ENCODE data around the gene PRKACG.
A peak's percentile ranks its signal among the peaks of the same experiment; 100 is the strongest.
"Not testable (repeated sequence)": the region's sequence is repeated elsewhere in the genome, so short reads cannot be mapped to it uniquely, and the experiment has no call there.

The PRKACG gene

DNA sequence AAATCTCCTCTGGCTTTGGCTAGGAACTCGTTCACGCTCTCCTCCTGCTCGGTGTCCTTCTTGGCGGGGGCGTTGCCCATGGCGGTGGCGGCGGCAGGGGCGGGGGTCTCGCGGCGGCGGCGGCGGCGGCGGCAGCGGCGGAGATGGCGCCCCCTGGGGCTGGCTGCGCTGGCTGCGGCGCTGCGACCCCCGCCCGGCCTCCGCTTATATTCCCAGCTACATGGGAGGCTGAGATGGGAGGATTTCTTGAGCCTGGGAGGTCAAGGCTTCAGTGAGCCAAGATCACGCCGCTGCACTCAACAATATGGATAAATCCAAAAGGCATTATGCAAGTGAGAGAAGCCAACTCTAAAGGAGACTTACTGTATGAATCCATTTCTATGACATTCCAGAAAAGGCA is at the start of gene PRKACG:
Gene PRKACG (minus strand): TSS at position 101 of the 400 bp plus-strand sequence. CDS start 21 bp downstream, at position 80.
- no peak for DNase-seq (ENCODE audit: low spot score)

DNA sequence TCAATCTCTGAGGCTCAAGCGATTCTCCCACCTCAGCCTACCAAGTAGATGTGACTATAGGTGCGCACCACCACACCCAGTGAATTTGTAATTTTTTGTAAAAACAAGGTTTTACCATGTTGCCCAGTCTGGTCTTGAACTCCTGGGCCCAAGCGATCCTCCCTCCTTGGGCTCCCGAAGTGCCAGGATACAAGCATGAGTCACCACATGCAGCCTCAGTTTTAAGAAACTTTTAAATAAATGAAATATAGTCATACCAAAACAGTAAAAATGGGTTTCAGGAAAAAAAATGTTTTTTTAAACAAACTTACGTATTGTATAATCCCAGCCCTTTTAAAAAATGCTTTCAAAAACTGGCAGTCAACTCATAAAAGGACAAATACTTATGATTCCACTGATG is 48.3 kb upstream of the PRKACG start:
- DNase-seq (ENCODE audit: low spot score), result no peak

DNA sequence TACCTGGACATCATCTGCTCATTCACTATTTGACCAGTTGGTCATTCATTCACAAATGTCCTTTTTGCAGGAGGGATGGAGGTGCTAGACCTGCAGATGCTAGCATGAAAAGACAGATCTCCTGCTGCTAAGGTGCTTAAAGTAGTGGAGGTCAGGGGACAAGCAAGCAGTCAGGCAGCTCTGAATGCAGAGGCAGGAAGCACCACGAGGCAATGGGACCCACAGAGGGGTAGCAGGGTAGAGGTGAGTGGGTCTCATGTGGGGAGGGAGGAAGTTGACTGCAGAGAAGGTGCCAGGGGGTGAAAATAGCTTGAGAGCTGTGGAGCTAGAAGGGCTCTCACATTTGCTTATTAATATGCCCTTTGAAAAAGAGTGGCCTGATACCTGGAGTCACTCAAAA is 46.9 kb upstream of the PRKACG start:
- no peak for DNase-seq (ENCODE audit: low spot score)

DNA sequence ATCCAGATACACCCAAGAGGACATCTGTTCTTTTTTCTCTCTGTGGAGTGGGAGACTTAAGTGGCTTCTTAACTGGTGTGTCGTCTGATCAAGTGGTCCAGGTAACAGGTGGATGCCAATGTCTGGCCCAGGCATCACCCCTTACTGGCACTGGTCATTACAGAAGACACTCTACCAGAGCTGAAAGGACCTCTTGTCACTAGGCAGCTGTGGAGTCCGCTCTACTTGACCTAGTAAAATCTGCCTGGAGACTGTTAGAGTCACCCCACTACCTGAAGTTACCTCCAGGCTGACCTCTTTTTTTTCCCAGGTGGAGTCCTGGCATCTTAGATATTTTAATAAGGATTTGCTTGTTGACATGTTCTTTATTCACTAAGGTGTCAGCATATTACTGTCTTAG is 44.2 kb upstream of the PRKACG start:
- DNase-seq (ENCODE audit: low spot score), result no peak

DNA sequence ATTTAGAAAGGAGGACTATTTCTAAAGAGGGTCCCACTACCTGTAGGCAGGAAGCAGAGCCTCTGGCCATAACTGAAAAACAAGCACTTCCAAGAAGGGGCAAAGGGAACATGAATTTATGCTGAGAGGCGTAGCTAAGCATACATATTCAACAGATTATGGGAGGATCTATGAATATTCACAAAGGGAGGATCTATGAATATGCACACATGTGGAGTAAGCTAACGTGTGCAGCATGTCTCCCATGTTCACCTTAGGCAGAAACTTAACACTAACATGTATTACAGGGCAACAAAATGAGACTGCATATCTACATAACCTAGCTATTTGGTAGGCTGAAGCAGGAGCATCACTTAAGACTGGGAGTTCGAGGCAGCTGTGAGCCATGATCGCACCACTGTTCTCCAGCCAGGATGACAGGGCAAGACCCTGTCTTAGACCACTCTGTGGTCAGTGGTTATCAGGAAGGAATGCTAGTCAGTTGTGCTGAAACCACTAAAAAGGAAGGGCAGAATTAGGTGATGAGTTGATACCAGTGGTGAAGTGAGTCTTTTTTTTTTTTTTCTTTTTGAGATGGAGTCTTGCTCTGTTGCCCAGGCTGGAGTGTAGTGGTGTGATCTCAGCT is 42.4 kb upstream of the PRKACG start:
- DNase-seq (ENCODE audit: low spot score), result no peak

DNA sequence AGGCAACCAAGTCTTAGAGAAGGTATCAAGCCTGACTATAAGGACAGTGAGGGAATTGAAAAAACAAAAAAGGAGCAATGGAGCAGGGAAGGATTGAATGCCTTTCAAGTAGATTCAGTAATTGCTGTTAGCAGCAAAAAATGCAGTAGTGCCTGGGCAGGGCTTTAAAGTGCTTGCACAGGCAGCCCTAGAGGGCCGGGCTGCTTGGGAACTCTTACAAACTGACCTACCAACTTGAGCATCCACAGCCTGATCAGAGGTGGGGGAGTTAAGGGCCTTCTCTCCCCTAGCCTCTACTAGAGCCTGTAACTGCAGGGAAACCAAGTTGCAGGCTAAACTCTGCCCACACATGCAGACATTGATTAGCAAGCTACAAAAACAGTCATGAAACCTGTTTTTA is 41.1 kb upstream of the PRKACG start:
- no peak for DNase-seq (ENCODE audit: low spot score)

DNA sequence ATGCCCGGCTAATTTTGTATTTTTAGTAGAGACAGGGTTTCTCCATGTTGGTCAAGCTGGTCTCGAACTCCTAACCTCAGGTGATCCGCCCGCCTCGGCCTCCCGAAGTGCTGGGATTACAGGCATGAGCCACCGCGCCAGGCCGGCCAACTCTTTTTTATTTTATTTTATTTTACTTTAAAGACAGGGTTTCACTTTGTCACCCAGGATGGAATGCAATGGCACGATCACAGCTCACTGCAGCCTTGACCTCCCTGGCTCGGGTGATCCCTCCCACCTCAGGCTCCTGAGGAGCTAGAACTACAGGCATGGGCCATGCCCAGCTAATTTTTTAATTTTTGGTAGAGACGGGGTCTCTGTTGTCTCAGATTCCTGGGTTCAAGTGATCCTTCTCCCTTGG is 37.0 kb upstream of the PRKACG start:
- not testable (repeated sequence) for DNase-seq (ENCODE audit: low spot score)

DNA sequence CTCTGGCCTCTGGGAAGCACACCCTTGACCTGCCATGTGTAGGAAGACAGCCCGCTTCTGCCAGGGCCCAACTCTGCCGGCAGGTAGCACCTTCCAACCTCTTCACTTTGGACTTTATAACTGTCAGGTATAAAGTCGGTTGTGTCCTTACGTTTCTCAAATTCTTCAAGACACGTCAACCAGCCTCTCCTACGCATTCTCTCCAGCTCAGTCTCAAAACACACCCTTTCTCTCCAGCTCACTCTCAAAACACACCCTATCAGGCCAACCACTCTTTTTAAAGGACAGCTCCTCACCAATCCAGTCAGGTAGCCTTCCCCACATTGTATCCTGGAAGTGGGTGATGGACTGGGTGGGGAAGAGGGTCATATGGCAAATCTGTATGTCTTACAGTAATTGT is 35.2 kb upstream of the PRKACG start:
- no peak for DNase-seq (ENCODE audit: low spot score)

DNA sequence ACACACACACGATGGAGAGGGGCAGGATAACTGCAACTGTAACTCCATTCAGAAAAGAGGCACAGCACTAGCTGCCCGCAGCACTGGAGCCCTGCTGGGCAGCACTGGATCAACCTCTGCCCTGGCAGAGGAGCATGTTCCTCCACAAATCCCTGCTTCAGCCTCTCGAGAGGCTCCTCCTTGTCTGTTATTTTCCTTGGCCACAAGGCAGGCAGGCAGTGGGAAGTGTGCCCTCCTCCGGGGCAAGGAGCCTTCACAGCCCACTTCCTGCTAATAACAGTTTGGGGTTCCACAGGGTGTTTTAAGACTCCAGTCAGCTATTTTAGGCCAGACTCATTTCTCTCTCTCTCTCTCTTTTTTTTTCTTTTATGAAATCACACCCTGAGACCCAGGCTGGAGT is 33.5 kb upstream of the PRKACG start:
- no peak for DNase-seq (ENCODE audit: low spot score)

DNA sequence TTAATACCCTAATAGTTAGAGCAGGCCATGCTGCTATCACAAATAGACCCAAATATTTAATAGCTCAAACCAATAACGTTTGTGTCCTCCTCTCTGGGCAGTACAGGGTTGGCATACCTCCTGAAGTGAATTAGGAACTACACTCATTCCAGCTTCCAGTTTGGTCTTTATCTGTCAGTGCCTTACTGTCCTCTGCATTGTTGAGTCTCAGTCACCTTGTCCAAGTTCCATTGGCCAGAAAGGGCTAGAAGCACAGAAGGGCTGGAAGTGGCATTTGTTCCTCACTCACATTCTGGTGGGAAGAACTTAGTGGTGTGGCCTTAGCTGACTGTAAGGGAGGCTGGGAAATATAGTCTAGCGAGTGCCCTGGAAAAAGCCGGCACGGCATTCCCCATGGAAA is 32.8 kb upstream of the PRKACG start:
- no peak for DNase-seq (ENCODE audit: low spot score)

DNA sequence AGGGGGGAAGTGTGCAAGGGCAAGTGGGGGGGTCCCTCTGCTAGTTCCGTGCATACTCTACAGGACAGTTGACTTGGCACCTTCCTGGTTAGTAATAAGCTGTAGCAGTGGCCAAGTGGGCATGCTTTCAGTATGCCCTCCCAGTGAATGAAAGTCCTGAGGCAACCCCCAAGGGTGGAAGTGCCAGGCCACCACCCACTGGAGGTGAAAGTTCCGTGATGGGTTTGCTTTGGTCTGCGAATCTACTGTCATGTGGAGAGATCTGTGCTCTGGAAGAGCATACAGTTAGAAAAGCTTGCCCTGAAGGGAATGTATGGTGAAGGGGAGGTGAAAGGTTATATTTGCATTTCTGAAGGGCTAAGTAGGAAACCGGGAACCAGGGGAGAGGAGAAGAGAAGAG is 31.9 kb upstream of the PRKACG start:
- no peak for DNase-seq (ENCODE audit: low spot score)

DNA sequence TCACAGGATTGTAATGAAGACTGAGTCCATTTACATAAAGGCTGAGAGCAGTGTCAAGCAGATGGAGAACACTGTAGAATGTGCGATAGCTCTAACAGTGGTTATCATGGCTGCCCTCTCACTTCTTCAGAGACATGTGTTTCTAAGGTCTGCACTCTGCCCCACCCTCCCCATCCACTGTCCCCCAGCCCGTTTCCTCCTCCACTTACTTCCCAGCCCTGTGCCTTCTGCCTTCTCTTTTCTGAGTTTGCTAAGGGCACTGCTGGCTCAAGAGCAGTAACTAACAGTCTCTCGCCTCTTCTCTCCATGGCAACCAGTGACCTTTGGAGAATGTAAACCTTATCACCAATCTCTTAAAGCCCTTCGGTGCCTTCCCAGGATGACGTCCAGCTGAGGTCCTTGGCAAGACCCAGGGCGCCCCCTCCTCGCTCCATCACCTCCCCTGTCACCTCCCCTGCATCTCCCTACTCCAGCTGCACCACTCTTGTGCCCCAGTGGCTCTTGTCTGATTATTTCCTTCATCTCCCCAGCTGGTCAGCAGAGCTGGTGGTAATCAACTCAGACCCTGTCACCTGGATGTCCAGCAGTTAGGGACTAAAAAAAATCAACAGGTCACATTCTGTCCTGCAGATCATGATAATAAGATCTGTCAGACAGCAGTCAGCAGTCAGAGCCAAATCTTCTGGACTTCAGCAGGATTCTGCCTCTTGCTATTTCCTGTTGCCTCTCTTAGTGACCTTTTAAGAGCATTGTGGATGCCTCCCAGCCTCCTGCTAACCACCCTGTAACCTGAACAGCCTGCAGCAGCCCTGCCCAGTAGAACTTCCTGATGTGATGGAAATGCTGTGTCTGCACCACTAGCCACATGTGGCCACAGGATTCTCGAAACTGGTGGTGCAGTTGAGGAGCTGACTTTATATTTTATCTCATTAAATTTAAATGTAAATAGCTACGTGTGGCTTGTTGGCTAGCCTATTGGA is 30.6 kb upstream of the PRKACG start:
- DNase-seq (ENCODE audit: low spot score), result no peak

DNA sequence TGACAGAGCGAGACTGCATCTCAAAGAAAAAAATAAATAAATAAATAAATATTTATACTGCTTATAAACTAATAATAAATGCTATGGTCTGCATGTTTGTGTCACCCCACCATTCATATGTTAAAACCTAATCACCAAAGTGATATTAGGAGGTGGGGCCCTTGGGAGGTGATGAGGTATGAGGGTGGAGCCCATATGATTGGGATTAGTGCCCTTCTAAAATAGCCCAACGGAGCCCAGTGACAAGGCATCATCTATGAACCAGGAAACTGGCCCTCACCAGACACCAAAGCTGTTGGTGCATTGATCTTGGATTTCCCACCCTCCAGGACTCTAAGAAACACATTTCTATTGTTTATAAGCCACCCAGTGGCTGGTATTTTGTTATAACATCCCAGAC is 26.7 kb upstream of the PRKACG start:
- no peak for DNase-seq (ENCODE audit: low spot score)

DNA sequence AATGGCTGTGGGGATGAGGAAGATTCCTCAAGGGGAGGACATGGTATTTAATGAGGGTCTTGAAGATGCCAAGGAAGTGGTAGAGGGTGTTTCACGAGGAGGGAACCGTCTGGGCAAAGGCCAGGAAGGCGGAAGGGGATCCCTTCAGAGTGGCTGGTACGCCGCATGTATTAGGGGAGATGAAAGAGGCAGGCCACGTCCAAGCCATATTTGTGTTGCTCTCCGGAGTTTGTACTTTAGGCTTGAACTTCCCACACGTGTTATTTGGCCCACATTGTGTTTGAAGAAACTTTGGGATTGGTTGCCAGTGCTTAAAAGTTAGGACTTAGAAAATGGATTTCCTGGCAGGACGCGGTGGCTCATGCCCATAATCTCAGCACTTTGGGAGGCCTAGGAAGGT is 22.9 kb upstream of the PRKACG start:
- no peak for DNase-seq (ENCODE audit: low spot score)

DNA sequence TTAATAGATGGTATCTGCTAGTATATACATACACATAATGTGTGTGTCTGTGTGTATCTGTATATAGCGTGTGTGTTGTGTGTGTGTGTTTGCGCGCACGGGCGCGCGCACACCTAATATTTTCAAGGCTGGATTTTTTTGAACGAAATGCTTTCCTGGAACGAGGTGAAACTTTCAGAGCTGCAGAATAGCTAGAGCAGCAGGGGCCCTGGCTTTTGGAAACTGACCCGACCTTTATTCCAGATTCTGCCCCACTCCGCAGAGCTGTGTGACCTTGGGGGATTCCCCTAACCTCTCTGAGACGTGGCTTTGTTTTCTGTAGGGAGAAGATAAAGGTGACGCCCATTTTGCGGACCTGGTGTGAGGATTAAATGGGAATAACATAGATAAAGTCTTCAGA is 22.4 kb upstream of the PRKACG start:
- peak; percentile 49 for DNase-seq (ENCODE audit: low spot score)

DNA sequence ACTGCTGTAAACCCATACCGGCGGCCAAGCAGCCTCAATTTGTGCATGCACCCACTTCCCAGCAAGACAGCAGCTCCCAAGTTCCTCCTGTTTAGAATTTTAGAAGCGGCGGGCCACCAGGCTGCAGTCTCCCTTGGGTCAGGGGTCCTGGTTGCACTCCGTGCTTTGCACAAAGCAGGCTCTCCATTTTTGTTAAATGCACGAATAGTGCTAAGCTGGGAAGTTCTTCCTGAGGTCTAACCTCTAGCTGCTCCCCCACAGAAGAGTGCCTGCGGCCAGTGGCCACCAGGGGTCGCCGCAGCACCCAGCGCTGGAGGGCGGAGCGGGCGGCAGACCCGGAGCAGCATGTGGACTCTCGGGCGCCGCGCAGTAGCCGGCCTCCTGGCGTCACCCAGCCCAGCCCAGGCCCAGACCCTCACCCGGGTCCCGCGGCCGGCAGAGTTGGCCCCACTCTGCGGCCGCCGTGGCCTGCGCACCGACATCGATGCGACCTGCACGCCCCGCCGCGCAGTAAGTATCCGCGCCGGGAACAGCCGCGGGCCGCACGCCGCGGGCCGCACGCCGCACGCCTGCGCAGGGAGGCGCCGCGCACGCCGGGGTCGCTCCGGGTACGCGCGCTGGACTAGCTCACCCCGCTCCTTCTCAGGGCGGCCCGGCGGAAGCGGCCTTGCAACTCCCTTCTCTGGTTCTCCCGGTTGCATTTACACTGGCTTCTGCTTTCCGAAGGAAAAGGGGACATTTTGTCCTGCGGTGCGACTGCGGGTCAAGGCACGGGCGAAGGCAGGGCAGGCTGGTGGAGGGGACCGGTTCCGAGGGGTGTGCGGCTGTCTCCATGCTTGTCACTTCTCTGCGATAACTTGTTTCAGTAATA is 21.8 kb upstream of the PRKACG start, which contains the start of gene FXN:
Gene FXN (plus strand): TSS at position 315 of the 871 bp plus-strand sequence. CDS start 31 bp downstream, at position 346.
- peak; percentile 87 for DNase-seq (ENCODE audit: low spot score)

DNA sequence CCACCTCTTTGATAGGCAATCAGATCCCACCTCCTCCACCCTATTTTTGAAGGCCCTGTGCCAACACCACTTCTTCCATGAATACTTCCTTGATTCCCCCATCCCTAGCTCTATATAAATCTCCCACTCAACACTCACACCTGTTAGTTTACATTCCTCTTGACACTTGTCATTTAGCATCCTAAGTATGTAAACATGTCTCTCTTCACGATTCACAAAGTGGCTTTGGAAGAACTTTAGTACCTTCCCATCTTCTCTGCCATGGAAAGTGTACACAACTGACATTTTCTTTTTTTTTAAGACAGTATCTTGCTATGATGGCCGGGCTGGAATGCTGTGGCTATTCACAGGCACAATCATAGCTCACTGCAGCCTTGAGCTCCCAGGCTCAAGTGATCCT is 20.2 kb upstream of the PRKACG start:
- no peak for DNase-seq (ENCODE audit: low spot score)

DNA sequence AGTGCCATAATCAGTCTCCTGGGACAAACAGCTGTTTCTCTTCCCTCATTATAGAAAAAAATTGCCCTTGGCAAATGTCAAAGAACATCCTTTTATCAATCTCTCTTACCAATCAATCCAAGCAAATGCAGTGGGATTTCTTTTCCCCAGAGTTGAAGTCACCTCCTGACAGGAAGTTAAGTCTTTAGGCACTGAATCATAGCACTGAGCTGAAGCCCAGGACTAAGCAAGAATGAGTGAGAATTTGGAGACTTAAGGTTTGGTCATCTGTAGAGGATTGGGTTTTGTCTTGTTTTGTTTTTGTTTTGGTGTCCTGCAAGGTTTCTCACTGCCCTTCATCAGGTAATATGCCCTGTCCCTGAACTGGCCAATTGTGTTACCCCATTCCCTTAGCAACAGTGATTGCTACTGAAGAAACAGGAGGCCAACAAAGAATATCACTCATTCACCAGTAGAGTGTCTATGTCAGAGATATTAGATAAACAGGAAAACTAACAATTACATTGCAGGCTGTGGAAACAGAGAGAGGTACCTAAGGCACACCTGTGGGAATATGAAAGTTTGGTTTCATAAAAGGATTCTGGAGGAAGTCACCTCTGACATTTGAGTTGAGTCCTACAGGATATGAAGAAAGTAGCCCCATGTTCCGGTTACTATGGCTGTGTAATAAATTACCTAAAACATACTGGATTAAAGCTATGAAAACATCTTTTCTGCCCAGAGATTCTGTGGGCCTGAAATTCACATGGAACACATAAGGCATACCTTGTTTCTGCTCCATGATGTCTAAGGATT is 17.1 kb upstream of the PRKACG start:
- no peak for DNase-seq (ENCODE audit: low spot score)

DNA sequence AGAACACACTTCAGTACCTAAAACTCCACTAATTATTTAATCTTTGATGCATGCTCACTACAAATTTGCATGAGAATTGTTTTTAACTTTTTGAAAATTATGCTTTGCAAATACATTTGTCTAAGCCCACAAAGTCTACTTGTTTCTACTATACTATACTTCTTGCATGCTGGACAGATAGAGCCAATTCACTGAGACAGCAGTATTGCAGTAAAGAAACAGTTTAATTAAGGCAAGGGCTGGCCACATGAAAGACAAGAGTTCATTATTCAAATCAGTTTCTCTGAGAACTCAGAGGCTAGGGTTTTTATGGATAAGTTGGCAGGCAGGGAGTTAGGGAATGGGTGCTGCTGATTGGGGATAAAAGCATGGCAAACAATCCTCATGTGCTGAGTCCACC is 15.6 kb upstream of the PRKACG start:
- no peak for DNase-seq (ENCODE audit: low spot score)

DNA sequence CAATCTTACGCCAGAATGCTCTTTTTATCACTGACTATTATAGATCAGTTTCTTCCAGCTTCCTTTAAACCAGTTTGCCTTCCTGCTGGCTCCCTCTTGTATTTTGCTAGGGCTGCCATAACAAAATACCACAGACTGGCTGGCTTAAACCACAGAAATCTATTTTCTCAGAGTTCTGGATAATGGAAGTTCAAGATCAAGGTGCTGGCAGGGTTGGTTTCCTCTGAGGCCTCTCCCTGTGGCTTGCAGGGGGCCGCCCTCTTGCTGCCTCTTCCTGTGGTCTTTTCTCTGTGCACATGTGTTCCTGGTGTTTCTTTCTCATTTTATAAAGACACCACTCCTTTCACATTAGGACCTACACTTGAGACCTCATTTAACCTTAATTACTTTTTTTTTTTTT is 14.8 kb upstream of the PRKACG start:
- DNase-seq (ENCODE audit: low spot score), result no peak

DNA sequence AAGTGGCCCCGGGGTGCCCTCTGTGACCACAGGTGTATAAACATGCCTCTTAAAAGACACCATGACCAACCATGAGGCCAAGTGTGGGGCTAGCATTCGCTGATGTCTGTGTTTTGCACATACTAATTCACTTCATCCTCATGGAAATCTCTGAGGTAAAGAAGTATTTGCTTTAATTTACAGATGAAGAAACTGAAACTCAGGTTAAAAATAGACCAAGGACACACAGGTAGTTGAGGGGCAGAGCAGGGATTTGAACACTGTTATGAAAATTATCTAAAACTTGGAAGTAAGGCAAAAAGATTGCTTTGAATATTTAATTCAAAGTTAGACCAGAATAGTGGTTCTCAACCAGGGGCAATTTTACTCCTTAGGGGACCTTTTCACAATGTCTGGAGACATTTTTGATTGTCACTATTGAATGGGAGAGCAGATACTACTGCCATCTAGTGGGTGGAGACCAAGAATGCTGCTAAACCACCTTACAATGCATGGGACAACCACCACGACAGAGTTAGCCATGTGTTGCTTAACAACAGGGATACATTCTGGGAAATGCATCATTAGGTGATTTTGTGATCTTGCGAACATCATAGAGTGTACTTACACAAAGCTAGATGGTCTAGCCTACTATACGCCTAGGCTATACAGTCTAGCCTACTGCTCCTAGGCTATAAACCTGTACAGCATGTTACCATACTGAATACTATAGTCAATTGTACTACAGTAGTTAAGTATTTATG is 13.6 kb upstream of the PRKACG start:
- peak; percentile 84 for DNase-seq (ENCODE audit: low spot score)
